Caki2 (cell line): ENCODE measurements around the gene CACYBP. TPM values are rescaled to one million over a fixed set of nuclear protein-coding genes. Genes with fewer than 3 reads are reported as not detected.

Source experiments
- DNase-seq: peaks from one replicate; pipeline ENCODE4 v3.0.0-alpha.2; 2015; ENCODE audit warnings: low read depth
- in situ Hi-C: cut with HindIII; loops from 2 replicates; pipeline ENCODE4 v1.10.0; 2016; ENCODE audit warnings: low sequenced_read_pairs, low pct_unique_long_range_greater_than_20kb, mixed read lengths
- total RNA-seq: library from RNA; depleted of rRNA; stranded (reverse); fragments of >200 nt; shearing (Covaris generic); gene quantifications from 2 replicates; pipeline ENCODE4 v1.2.3, GENCODE V29; 2014; ENCODE audit warnings: low replicate concordance; rRNA removed

The CACYBP gene, protein sequence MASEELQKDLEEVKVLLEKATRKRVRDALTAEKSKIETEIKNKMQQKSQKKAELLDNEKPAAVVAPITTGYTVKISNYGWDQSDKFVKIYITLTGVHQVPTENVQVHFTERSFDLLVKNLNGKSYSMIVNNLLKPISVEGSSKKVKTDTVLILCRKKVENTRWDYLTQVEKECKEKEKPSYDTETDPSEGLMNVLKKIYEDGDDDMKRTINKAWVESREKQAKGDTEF
- 120 and 196 TPM in 2 replicates for total RNA-seq

DNA sequence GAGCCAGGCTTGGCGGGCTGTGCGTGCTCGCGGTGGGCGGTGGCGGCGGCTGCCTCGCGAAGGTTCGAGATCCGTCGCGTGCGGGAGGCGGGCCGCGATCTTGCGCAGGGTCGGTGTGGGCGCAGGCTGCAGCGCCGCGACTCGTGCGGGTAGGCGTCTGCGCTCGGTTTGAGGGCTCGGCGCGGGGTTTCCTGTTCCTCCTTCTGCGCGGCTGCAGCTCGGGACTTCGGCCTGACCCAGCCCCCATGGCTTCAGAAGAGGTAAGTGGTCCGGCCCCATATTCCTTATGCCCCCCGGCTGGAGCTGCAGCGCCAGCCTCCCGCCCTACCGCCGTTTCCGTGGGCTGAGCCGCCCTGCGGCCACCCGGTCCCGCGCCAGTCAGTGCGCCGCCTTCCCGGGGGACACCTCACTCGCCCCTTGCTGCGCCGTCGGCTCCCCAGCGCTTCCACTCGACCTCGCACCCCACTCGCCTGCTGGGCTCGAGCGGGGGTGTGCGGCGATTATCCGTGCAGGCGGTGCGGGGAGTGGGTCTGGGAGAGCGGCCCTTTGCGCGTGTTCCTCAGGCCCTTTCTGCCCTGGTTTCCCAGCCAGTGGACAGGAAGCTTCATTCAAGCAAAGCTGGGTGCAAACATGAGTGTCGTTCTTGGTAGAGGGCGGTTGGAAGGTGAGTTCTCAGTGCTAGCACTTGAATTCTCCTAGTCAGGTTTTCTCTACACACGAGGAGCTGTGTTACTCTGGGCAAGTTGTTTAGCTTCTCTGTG is at the start of gene CACYBP:
TSS of gene CACYBP (plus strand) at position 12 of the 761 bp plus-strand sequence. CDS start at position 246, 234 bp downstream.
- in situ Hi-C loops, result loop anchor here (5.0 kb wide), 1 partner anchor 213 kb away; no protein-coding TSS in a partner anchor

DNA sequence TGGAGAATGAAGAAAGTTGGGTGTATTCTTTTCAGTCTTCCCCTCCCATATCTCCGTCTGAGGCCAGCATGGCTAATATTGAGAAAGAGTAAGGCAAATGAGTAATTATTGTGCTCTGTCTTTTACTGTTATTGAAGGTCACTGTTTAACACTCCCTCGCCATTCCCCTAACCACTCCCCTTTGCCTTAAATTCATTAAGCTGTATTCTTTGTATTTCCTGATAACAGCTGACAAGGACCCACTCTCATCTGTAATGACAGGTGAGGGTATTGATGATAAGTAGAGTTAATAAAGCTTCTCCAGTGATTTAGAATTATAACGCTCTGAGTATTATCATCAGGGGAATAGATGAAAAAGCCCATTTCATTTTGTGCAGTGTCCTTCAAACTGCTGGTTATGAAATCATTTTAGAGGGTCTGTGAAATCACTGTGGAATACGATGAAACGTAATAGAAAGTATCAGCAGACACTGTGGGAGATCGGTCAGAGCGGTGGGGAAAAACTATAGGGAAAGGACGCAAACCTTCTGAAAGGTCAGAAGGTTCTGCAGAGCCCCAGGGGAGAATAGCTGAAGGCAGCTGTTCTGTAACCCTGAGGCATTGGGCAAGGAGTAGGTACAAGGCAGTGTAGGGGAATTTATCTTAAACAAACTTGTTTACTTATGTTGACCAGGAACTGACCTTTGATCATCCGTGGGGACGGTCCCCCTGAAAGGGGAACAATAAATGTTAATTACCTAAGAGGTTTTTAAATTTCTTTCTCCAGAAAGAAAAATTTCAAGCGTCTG is 46.3 kb upstream of the CACYBP start:
- in situ Hi-C loops, result no loop called here
- no peak for DNase-seq

More for the DNA sequence above, at the start of gene CACYBP:
- DNase-seq, result no peak

DNA sequence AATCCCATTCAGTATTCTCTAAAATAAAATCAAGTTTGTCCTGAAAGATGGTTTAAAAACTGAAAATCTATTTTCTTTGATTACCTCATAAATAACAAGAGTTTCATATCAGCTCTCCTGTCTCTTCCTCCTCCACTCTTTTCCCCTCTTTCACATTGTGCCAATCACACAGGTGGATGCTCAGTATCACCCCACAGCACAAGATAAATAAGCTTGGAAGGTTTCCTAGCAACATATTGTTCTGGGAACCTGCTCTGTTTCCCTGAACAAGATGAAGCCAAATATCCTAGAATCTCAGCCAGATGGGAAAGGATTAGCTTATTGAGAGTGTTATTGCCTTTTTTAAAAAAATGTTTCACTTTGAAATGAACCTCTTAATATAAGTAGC is 45.7 kb upstream of the CACYBP start:
- no peak for DNase-seq
- in situ Hi-C loops, result no loop called here

DNA sequence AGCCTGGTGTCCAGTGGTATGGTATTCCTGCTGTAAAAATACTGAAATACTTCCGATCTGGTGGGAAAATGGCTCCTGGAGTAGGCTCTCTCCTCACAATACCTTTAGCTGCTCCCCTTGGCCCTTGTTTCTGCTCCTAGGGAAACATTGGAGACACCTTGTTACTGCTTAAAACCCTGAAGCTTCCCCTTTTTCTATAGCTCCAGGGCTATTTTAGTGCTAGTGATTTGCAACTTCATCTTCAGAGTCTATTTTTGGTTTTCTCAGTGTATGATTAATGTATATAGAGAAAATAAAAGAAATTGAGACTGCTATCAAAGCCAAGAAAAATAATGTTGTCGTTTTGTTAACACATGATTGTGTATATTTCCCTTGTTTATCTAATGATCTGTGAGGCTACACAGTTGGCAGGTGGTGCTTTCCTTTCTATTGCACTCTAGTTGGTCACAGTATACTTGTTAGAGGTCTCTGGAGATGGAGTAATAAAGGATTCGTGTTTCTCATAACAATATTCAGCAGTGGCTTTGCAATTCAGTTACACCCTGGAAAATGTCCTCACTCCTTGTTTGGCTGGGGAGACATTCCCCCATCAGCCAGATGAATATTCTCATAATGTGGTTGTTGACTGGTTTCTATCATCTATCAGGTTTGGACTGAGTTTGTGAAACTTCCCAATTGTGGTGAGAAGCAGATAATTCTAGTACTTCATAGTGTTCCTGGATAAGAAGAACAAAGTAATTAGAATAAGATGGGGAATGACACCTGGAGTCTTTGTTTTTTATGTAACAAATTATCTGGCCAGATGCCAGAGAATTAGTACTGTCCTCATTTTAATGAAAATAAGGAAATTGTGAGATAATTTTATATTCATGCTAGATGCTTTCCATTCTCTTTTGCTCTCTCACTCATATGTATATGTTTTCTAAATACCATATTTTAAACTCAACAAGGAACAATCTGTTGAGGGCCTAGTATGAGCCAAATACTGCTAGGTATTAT is 44.8 kb upstream of the CACYBP start:
- DNase-seq, result no peak
- in situ Hi-C loops, result no loop called here

DNA sequence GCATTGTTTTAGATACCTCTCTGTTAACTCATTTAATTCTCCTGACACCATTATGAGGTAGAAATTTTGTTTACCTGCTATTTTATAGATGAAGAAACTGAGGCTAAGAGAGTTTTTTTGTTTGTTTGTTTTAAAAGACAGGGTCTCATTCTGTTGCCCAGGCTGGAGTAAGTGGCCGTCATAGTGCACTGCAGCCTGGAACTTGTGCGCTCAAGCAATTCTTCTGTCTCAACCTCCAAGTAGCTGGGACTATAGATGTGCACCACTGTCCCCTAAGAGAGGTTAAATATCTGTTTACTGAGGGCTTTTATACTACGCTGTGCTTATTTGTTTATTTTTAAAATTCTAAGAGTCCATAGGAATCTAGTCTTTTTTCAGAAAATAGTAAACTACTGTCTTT is 43.7 kb upstream of the CACYBP start:
- DNase-seq, result no peak
- in situ Hi-C loops, result no loop called here

DNA sequence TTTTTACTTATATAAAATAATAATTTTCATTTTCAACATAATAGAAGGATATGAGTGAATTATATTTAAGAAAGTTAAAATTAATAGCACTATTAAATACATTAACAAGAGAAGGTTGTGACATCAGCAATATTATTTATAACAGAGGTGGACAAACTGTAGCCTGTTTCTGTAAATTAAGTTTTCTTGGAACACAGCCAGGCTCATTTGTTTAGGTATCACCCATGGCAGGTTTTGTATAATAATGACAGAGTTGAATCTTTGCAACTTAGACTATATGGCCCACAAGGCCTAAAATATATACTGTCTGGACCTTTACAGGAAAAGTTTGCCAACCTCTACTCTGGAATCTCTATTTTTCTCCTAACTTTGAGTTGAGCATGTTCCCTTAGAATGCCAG is 42.8 kb upstream of the CACYBP start:
- DNase-seq, result no peak
- in situ Hi-C loops, result no loop called here

DNA sequence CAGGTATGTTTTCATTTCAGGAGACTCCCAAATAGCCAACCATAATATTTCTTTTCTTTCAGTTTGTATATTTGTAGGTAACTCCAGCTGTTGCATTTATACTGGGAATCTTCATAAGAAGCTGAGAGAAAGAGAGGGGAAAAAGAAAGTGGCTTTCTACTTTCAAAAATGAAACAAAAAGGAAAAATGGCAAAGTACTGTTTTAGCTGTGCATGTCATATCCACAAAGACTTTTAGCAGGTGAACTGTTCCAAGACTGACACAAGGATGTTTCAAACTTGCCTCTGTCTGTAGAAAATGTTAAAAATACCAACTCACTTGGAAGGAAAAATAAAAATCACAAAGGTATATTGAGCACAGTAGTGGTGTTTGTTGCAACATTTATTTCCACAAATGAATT is 41.9 kb upstream of the CACYBP start:
- no peak for DNase-seq
- in situ Hi-C loops, result no loop called here

DNA sequence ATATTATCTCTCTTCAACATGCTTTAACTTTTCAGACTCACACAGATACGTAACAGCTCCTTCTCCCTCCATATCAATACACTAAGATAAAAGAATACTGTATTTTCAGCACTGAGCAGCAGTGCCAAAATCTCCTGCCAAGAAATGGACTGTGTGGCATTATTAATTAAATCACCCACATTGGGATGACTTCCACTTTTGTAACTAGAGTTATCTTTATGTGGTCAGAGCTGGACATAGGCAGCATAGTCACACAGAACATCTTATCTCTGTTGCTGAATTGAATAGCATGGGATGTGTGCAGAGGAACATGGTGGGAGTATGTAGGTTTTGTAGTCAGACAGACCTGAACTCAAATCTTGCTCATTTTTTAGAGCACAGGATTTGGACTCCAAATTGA is 41.4 kb upstream of the CACYBP start:
- DNase-seq, result no peak
- in situ Hi-C loops, result no loop called here

DNA sequence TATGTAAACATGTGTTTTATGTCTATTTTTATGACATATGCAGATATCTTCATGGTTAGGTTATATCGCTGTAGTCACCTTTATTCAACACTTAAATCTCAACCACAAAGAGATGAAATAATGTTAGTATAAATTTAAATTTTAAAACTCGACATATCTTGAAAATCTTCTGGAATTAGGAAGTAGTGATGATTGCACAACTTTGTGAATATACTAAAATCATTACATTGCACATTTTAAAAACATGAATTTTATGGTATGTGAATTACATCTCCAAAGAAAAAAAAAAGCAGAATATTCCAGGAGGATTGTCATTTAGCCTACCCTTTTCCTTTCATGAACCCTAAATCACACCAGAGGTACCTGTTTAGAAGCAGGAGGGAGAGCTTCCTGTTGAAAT is 39.4 kb upstream of the CACYBP start:
- DNase-seq, result no peak
- in situ Hi-C loops, result no loop called here

DNA sequence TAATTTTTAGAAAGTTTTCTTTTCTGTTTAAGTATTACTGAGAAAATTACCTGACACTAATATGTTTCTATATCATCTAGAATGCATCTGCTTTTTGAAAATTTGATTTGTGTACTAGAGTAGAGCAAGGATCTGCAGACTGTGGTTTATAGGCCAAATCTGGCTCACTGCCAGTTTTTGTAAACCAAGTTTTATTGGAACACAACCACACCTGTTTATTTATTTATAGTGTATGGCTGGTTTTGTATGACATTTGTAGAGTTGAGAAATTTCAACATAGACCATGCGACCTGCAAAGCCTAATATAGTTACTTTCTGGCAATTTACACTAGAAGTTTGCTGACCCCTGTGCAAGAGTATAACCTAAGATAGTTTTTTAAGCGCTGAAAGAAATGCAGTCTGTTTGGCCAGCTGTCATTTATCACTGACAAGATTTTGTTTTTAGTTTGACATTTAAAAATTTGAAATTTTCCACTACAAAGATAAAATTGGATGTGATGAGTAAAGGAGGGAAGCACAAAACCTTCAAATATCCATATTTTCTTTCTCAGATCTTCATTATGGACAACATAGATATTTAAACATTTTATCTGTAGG is 36.1 kb upstream of the CACYBP start:
- in situ Hi-C loops, result no loop called here
- no peak for DNase-seq

DNA sequence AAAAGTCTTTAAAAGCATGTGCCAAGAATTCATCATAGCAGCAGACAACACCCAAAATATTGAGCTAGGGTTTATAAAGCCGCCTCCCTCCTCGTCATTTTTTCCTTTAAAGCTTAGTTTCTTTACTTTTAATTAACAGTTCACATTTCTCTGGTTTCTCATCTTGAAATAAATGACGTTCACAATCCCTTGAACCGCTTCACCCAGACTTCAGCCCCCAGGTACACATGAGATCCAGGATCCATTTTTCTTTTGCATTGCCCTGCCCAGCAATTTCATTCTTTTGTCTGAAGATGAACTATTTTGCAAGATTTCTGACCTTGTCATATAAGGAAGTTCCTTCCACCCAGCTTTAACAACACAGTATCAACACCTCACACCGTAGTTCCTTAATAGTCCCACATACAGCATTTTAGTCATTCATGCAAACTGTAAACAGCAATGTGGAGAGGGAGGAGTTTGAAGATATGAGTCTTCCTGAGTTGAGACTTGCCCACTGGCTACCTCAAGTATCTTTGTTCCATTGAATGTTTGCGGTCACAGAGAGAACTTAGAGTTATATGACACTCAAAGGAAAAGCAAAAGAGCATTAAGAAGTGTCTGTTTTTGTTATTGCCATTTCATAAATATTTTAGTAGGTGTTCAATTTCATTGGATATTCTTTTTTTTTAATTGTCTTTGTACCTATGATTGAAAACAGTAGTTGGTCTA is 35.3 kb upstream of the CACYBP start:
- in situ Hi-C loops, result no loop called here
- no peak for DNase-seq

DNA sequence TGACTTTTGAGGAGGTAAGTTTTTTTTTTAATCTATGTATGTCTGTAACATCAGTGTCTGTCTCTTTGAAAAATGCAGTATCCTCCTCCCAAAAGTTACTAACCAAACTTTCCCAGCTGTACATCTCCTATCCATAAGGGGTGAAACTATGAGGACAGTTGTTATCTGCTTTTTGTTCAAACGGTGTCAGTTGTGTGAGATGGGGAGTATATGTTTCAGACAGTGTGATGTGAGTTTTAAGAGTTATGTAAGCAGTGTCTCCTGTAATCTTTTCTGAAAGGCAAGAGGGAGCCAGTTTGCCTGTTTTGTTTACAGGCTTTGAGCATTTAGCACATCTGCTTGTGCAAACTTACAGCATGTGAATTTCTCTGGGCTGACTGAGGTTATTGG is 34.8 kb upstream of the CACYBP start:
- in situ Hi-C loops, result no loop called here
- no peak for DNase-seq

DNA sequence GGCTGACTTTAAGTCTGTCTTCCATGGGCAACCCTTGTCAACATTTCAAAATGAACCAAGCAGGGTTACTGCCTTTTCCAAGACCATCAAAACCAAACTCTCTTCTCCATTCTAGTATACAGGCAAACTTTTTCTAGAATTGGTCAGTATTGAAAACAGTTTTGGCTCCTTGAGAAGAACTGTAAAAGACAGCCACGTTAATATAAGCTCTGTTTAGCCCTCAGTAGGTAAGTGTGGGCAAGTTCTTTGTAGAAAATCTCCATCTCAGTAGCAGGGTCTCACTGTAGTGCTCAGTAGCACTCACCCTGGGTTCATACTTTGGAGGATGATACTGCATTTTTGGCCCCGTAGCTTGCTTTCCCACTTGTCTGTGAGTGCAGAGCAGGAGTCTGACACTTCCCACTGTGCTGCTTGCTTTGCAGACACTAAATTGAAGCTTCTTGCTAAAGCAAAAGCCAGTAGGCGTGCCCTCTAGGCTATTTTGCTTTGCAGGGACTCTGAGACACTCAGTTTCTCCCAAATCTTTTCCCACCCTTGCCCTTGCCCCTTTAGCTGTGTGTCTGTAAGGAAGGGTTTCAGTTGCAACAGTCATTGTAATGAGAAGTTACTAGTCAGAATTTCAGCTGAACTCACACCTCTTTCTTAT is 34.3 kb upstream of the CACYBP start:
- DNase-seq, result no peak
- in situ Hi-C loops, result no loop called here

DNA sequence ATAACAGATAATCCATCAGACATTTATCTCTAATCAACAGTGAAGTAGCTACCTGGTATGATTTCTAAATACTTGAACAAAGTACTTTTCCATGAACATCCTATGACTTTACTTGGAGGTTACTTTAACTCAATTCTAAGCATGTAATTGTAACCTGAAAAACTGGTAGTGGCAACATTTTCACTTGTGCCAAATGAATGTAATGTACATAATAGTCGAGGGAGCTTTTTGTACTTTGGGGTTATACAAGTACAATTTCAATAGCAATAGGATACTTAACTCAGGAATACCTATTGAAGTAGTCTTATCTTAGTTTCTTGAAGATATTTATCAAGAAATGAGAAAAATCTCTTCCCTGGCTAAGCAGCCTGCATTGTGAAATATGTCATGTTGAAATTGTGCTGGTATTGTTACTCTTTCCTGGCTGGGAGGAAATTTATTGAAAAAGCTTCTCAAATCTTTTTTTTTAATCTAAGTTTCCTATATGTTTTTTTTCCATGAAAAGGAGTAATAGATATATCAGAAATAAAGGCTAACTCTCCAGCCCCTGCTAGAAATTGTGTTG is 33.7 kb upstream of the CACYBP start:
- no peak for DNase-seq
- in situ Hi-C loops, result no loop called here

DNA sequence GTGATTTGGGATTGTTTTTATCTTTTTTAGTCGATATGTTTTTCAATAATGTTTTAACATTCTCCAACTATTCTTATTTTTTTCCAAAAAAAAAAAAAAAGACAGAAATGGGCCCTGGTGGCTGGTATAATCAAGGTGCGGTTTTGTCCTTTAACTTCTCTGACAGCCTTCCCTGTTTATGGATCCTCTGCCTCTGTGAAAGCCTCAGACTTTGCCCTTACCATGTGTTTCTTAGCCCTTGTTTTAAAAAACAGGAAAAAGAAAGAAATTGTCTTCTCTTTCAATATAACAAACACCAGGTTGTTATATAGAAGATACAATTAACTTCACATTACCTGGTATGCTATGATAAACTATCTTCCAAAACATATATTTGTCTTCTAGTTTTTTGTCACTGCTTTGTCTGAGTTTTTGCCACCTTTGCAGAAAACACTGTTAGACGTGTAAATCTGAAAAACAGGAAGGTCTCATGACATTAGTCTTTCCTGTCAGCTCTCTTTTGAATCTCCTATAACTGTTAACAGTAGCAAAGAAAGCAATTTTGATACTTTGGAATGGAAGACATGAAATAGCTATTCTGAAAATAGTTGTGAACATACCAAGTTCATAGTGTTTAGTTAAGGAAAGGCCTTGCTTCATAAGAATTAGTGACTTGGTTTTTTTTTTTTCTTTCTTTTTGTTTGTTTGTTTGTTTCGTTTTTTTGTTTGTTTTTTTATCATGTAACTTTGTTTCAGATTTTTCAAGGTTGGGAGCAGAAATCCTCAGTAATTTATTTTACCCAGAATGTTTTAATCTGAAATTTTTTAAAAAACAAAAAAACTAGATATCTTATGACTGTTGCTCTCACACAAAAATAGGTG is 31.7 kb upstream of the CACYBP start:
- DNase-seq, result no peak
- in situ Hi-C loops, result no loop called here
